Mesendoderm (in vitro differentiated cells): ENCODE data around the gene RAB31.

Experiments used
- DNase-seq: peaks from one replicate; pipeline ENCODE4 v3.0.0; 2013
- H2AK5ac ChIP-seq: 2 replicates; pipeline ENCODE4 v1.6.1; 2013; ENCODE audit warnings: low read length, inconsistent platforms
- H2BK120ac ChIP-seq: 2 replicates; pipeline ENCODE4 v1.6.1; 2013; ENCODE audit warnings: low read depth, mild to moderate bottlenecking, low read length, moderate library complexity, mixed read lengths
- H2BK15ac ChIP-seq: replicated peaks from 2 replicates; pipeline ENCODE4 v1.6.1; 2013; ENCODE audit warnings: low read depth, mild to moderate bottlenecking, moderate library complexity
- H2BK5ac ChIP-seq: 2 replicates; pipeline ENCODE4 v1.6.1; 2013; ENCODE audit warnings: low read length, inconsistent platforms
- H3K18ac ChIP-seq: 2 replicates; pipeline ENCODE4 v1.6.1; 2013; ENCODE audit warnings: mild to moderate bottlenecking, low read length, mixed read lengths
- H3K23ac ChIP-seq: one replicate; pipeline ENCODE4 v1.6.1; 2013; ENCODE audit warnings: low read length
- H3K27ac ChIP-seq: 2 replicates; pipeline ENCODE4 v1.5.1; 2013; ENCODE audit warnings: low read depth, mild to moderate bottlenecking, inconsistent platforms, low read length, moderate library complexity
- H3K27me3 ChIP-seq: 2 replicates; pipeline ENCODE4 v1.6.1; 2013; ENCODE audit warnings: low read length, control low read depth, mild to moderate bottlenecking, inconsistent platforms; ENCODE audit not compliant: insufficient read depth, poor library complexity
- H3K36me3 ChIP-seq: 2 replicates; pipeline ENCODE4 v1.6.1; 2013; ENCODE audit warnings: low read length, inconsistent platforms; ENCODE audit not compliant: control insufficient read depth, insufficient read depth
- H3K4ac ChIP-seq: one replicate; pipeline ENCODE4 v1.6.1; 2013; ENCODE audit warnings: low read depth, mild to moderate bottlenecking, low read length, moderate library complexity
- H3K4me1 ChIP-seq: 2 replicates; pipeline ENCODE4 v1.6.1; 2013; ENCODE audit warnings: low read depth, low read length, inconsistent platforms; ENCODE audit not compliant: control insufficient read depth
- H3K4me2 ChIP-seq: 2 replicates; pipeline ENCODE4 v1.6.1; 2013; ENCODE audit warnings: low read length
- H3K4me3 ChIP-seq: 2 replicates; pipeline ENCODE4 v1.5.1; 2013; ENCODE audit warnings: mild to moderate bottlenecking, low read length
- H3K56ac ChIP-seq: one replicate; pipeline ENCODE4 v1.6.1; 2013; ENCODE audit warnings: low read length
- H3K79me1 ChIP-seq: 2 replicates; pipeline ENCODE4 v1.6.1; 2013; ENCODE audit warnings: low read length, inconsistent platforms
- H3K79me2 ChIP-seq: 2 replicates; pipeline ENCODE4 v1.6.1; 2013; ENCODE audit warnings: mild to moderate bottlenecking, low read length; ENCODE audit not compliant: control insufficient read depth, insufficient read depth
- H3K9ac ChIP-seq: 2 replicates; pipeline ENCODE4 v1.6.1; 2013; ENCODE audit warnings: low read length, inconsistent platforms
- H4K5ac ChIP-seq: one replicate; pipeline ENCODE4 v1.6.1; 2013; ENCODE audit warnings: low read length
- H4K8ac ChIP-seq: one replicate; pipeline ENCODE4 v1.6.1; 2013; ENCODE audit warnings: low read depth, mild to moderate bottlenecking, control low read depth, low read length, moderate library complexity
- WGBS: extraction: QIAGEN DNeasy Blood & Tissue Kit; methylation state at CpG from one replicate; pipeline ENCODE4 v1.1.7; 2013; ENCODE audit warnings: low lambda C conversion rate, missing lambda C conversion rate; ENCODE audit not compliant: insufficient coverage; ENCODE audit errors: extremely low coverage; 5-methylcytosine and 5-hydroxymethylcytosine counted together

The RAB31 gene

DNA sequence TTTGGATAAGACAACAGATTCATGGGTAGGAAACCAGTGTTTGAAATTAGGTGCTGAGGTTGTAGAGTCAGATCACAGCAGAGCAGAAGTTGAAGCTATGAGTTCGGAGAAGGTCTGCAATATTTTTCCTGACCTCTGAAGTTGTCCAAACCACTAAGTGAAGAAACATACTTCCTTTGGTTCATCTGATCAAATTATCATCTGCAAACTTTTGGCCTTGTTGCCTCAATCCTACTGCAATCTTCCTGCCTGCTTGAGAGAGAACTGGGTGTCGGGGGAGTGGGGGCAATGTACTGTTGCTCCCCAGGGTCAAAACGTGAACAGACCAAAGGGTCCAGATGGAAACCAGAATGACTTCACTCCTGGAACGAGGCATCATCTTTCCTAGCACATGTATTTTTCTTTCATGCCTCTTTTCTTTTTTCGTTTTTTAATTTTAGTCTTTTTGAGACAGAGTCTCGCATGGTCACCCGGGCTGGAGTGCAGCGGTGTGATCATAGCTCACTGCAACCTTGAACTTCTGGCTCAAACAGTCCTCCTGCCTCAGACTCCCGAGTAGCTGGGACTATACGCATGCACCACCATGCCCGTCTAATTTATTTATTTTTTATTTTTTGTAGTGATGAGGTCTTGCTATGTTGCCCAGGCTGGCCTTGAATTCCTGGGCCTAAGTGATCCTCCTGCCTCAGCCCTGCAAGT is 42.7 kb downstream of the RAB31 start:
- Histone ChIP-seq H3K27me3 (no peaks in the 10 kb centered on the region), H3K36me3 (no peaks in the 10 kb centered on the region), H2BK15ac (no peak overlapping the region), H3K79me1 (peaks cover 18% of the 10 kb centered on the region), H3K4me2 (no peak overlapping the region), H3K4me1 (no peaks in the 10 kb centered on the region), H3K56ac (no peak overlapping the region), H3K27ac (no peak overlapping the region), H4K8ac (no peak overlapping the region), H3K4ac (no peak overlapping the region), H3K23ac (peak overlapping the region; percentile 48), H2BK120ac (no peak overlapping the region), H3K18ac (no peak overlapping the region), H3K9ac (no peak overlapping the region), H3K4me3 (no peak overlapping the region), H2BK5ac (no peak overlapping the region), H4K5ac (no peak overlapping the region), H3K79me2 (no peaks in the 10 kb centered on the region), H2AK5ac (no peak overlapping the region)
- no peak for DNase-seq
- no CpG with 5 or more reads among the region's 11 CpGs for WGBS

- Histone ChIP-seq H3K27ac (no peak overlapping the region), H3K23ac (no peak overlapping the region), H3K36me3 (no peaks in the 10 kb centered on the region), H4K8ac (no peak overlapping the region), H2AK5ac (no peak overlapping the region), H4K5ac (no peak overlapping the region), H3K79me1 (peaks cover 20% of the 10 kb centered on the region), H2BK5ac (no peak overlapping the region), H3K4me1 (no peaks in the 10 kb centered on the region), H3K9ac (no peak overlapping the region), H2BK120ac (no peak overlapping the region), H3K4me2 (no peak overlapping the region), H3K27me3 (no peaks in the 10 kb centered on the region), H3K4ac (no peak overlapping the region), H2BK15ac (no peak overlapping the region), H3K56ac (no peak overlapping the region), H3K79me2 (no peaks in the 10 kb centered on the region), H3K18ac (no peak overlapping the region), H3K4me3 (no peak overlapping the region)
- no peak for DNase-seq
- WGBS: no CpG with 5 or more reads among the region's 8 CpGs
Observed at GRCh38 chr18:9751371-9752031, 43.4 kb downstream of the RAB31 start.

DNA sequence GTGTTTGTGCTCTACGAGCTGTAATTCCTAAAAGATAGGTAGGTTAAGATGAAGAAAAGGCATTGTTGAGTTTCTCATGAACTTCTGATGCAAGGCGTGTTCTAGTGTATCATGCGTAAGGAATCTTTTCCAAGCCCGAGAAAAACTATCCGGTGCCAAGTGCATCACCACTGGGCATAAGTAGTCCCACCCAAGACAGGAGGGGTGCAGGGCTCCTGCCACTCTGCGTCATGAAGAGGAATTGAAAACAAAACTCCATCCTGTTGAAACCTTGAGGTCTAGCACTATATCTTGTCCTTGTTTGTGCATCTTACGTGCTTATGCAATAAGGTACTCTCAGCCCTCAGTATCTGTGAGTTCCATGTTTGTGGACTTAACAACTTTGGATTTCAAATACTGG is 45.7 kb downstream of the RAB31 start:
- Histone ChIP-seq H3K4me3 (no peak overlapping the region), H4K8ac (no peak overlapping the region), H3K23ac (no peak overlapping the region), H3K79me2 (peaks cover 4% of the 10 kb centered on the region), H3K27me3 (no peaks in the 10 kb centered on the region), H3K4ac (no peak overlapping the region), H3K4me1 (no peaks in the 10 kb centered on the region), H3K9ac (no peak overlapping the region), H2BK5ac (no peak overlapping the region), H2BK15ac (no peak overlapping the region), H3K27ac (no peak overlapping the region), H4K5ac (no peak overlapping the region), H2AK5ac (no peak overlapping the region), H3K56ac (no peak overlapping the region), H3K36me3 (no peaks in the 10 kb centered on the region), H3K79me1 (peaks cover 31% of the 10 kb centered on the region), H2BK120ac (no peak overlapping the region), H3K18ac (no peak overlapping the region), H3K4me2 (no peak overlapping the region)
- no CpG with 5 or more reads among the region's 7 CpGs for WGBS
- DNase-seq: no peak

DNA sequence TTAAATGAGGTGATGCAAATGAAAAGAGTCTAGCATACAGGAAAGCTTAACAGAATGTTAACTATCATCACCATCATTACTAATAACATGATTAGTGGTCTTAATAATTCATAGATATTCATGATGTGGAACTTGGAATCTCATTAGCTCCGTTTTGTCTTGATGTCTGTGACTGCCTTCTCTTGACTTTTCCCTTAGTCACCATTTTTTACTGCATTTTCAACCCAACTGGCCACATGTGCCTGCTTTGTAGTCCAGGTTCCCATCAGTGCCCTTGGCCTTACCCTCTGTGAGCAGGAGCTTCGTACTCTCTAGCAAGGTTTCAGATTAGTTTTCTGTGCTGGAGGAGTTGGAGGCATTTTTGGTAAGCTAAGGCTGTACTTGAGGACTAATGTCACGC is 47.0 kb downstream of the RAB31 start:
- no peak overlapping the region for H4K5ac ChIP-seq
- H3K4me2 ChIP-seq: no peak overlapping the region
- H3K27ac ChIP-seq: no peak overlapping the region
- H3K56ac ChIP-seq: no peak overlapping the region
- H2BK15ac ChIP-seq: no peak overlapping the region
- H3K4ac ChIP-seq: no peak overlapping the region
- H3K27me3 ChIP-seq: no peaks in the 10 kb centered on the region
- H2AK5ac ChIP-seq: no peak overlapping the region
- H3K18ac ChIP-seq: no peak overlapping the region
- no peak overlapping the region for H3K23ac ChIP-seq
- no peaks in the 10 kb centered on the region for H3K4me1 ChIP-seq
- no CpG with 5 or more reads among the region's 3 CpGs for WGBS
- H3K79me1 ChIP-seq: peaks cover 30% of the 10 kb centered on the region
- no peak overlapping the region for H3K9ac ChIP-seq
- no peaks in the 10 kb centered on the region for H3K36me3 ChIP-seq
- no peak for DNase-seq
- H4K8ac ChIP-seq: no peak overlapping the region
- H2BK120ac ChIP-seq: no peak overlapping the region
- peaks cover 4% of the 10 kb centered on the region for H3K79me2 ChIP-seq
- H2BK5ac ChIP-seq: no peak overlapping the region
- H3K4me3 ChIP-seq: no peak overlapping the region

GRCh38 chr18:9755615-9756014 is 47.5 kb downstream of the RAB31 start:
- H4K5ac ChIP-seq: no peak overlapping the region
- H3K9ac ChIP-seq: no peak overlapping the region

More at GRCh38 chr18:9755615-9756014, 47.5 kb downstream of the RAB31 start:
- H2BK15ac ChIP-seq: no peak overlapping the region
- H3K79me1 ChIP-seq: peaks cover 30% of the 10 kb centered on the region
- no CpG with 5 or more reads among the region's 3 CpGs for WGBS
- no peaks in the 10 kb centered on the region for H3K36me3 ChIP-seq
- no peaks in the 10 kb centered on the region for H3K4me1 ChIP-seq
- no peak overlapping the region for H4K8ac ChIP-seq
- H3K4ac ChIP-seq: no peak overlapping the region
- no peak overlapping the region for H2AK5ac ChIP-seq
- no peak overlapping the region for H3K27ac ChIP-seq
- peaks cover 4% of the 10 kb centered on the region for H3K79me2 ChIP-seq
- H3K56ac ChIP-seq: no peak overlapping the region
- no peak overlapping the region for H3K4me3 ChIP-seq
- no peak overlapping the region for H3K23ac ChIP-seq
- H3K27me3 ChIP-seq: no peaks in the 10 kb centered on the region
- no peak overlapping the region for H3K18ac ChIP-seq
- no peak overlapping the region for H2BK5ac ChIP-seq
- no peak for DNase-seq
- no peak overlapping the region for H3K4me2 ChIP-seq
- no peak overlapping the region for H2BK120ac ChIP-seq
